HL-60/S4 (cell line): ENCODE measurements around the gene CYS1.
"Not testable (repeated sequence)": the region's sequence is repeated elsewhere in the genome, so short reads cannot be mapped to it uniquely, and the experiment has no call there.

Experiments used
- in situ Hi-C: fragments of 300-500 bp; cut with MboI; formaldehyde crosslinking; loops from 2 replicates; pipeline ENCODE4 v1.14.3; 2022; ENCODE audit warnings: low sequenced_read_pairs

Gene CYS1

DNA sequence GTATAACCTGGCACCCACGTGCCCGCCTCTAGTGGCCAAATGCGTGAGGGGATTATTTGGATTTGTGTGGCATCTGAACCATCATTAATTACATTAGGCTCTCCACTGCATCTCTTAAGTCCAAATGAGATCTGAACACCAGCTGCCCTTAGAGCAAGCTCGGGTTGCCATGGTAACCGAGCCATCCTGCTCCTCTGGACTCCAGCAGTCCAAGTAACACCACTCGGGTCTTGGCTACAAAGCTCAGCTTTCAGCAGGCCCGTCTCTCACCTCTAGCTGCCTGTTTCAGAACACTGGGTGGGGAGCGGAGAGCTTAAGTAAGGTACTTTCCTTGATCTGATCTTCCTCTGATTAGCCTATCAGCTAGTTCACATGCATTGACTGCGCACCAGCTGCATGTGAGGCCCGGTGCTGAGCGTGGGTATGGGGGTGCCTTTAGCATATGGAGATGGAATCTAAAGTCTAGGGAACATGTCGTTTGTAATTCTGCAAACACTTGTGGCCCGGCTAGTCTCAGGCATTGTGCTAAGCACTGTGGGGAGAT lies 14.1 kb upstream of the CYS1 start:
- in situ Hi-C loops: no loop called here

DNA sequence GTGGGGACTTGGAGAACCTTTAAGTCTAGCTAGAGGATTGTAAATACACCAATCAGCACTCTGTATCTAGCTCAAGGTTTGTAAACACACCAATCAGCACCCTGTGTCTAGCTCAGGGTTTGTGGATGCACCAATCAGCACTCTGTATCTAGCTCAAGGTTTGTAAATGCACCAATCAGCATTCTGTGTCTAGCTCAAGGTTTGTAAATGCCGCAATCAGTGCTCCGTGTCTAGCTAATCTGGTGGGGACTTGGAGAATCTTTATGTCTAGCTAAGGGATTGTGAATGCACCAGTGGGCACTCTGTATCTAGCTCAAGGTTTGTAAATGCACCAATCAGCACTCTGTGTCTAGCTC lies 11.7 kb upstream of the CYS1 start:
- in situ Hi-C loops: not testable (repeated sequence)

DNA sequence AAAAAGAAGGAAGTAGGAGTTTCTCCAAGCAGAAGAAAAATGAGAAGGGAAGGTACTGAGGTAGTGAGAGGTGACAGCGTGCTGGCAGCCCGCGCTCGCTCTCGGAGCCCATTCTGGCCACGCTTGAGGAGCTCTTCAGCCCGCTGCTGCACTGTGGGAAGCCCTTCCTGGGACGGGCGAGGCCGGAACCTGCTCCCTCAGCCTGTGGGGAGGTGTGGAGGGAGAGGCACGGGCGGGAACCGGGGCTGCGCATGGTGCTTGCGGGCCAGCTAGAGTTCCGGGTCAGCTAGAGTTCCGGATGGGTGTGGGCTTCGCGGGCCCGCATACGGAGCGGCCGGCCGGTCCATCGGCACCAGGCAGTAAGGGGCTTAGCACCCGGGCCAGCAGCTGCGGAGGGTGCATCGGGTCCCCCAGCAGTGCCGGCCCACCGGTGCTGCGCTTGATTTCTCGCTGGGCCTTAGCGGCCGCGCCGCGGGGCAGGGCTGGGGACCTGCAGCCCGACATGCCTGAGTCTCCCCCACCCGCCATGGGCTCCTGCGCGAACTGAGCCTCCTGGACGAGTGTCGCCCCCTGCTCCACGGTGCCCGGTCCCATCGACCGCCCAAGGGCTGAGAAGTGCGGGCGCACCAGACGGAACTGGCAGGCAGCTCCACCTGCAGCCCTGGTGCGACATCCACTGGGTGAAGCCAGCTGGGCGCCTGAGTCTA lies 11.1 kb upstream of the CYS1 start:
- in situ Hi-C loops: no loop called here

DNA sequence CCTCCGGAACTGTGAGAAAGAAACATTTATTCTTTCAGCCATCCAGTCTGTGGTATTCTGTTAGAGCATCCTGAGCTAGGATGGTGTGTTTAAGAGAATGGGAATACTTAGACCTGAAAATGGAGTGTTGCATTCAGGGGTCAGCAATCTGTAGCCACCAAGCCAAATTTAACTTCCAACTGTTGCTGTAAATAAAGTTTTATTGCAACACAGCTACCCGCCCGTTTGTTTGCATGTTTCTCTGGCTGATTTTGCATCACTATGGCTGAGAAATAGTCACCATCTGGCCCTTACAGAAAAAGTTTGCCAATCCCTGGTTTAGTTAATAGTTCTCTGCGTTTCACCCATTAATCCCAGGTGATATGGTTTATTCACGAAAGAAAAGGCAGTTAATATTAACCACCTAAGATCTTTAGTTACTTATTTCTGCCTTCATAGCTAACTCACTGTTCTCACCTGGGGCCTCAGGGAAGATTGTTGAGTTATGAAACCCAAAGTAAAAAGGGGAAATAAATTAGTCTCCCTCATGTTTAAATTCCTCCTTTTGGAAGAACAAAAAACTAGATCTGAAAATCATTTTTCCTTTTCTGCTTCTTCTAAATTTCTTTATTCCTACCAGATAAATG lies 9.5 kb upstream of the CYS1 start:
- in situ Hi-C loops: no loop called here

DNA sequence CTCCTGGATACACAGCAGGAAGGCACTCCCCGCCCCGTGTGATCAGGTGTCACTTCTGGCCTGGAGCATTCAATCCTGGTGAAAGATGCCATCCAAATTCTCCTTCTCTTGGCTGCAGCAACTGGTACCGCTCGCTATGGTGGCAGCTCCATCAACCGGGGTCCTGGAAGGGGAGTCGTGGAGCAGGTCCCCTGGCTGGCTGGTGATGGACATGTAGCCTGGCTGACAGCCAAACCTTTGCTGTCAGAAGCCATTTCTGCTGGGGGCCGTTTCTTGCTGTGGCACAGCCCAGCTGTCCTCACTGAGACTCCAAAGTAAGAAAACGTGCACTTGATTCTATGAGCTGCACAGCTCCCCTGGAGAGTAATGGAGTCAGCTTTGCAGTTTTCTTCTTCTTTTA lies 7.1 kb upstream of the CYS1 start:
- in situ Hi-C loops: no loop called here

DNA sequence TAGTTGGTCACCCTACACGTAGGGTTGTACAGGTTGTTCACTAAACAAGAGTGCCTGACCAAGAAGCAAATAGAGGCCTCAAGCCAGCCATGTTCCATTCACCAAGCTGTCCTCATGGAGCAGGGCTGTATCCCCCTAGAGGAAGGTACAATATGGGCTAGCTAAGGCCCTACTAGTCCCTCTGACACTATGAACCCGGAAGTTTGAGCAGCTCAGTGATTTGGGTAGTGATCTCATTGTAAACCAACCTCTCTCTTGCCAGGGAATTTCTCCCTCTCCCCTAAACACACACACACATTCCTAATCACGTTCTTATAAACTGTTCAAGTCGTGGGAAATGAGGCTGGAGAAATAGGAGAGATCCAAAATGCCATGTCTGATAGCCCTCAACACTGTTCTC lies 6.7 kb upstream of the CYS1 start:
- in situ Hi-C loops: no loop called here

DNA sequence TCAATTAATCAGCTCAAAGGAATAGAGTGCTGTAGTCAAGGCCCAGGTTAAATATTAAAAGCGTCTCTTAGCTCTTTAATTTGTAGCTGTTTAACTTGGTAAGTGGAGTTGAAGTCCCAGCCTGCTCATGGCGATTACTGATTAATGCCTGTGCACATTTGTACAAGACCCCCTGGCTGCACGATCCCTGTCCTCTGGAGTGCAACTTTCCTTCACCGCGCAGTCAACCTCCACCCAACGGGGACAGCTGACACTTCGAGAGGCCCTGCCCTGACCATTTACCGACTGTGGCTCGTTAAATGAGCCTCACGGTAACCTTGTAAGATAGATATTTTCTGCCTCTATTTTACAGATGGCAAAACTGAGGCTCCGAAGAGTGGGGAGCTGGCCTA lies 5.5 kb upstream of the CYS1 start:
- in situ Hi-C loops: no loop called here

DNA sequence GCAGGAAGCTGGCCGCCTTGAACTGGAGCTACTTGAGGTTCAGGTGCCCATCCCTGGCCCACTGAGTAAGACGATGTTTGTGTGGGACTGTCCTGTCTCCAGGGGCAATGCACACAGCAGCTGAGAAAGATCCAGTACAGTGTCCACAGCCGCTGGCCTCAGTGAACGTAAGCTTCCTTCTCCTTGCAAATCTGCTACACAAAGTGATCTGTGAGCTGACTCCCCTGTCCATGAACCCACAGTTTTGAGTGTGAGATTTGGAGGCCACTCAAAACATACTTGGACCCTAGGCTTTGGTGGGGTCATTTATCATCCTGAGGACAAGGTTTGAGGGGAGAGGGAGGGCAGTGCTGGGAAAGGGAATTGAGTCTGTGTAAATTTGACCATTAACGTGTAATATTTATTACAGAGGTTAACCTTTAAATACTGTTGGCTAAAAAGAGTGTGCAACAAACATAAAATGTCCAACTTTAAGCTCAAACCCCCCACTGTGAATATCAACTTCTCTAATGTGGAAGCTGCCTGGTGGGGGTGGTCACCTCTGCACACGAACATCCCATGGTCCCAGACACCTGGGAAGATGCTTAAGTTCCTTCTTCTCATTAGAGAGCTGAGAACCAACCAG lies 4.9 kb upstream of the CYS1 start:
- in situ Hi-C loops: no loop called here

DNA sequence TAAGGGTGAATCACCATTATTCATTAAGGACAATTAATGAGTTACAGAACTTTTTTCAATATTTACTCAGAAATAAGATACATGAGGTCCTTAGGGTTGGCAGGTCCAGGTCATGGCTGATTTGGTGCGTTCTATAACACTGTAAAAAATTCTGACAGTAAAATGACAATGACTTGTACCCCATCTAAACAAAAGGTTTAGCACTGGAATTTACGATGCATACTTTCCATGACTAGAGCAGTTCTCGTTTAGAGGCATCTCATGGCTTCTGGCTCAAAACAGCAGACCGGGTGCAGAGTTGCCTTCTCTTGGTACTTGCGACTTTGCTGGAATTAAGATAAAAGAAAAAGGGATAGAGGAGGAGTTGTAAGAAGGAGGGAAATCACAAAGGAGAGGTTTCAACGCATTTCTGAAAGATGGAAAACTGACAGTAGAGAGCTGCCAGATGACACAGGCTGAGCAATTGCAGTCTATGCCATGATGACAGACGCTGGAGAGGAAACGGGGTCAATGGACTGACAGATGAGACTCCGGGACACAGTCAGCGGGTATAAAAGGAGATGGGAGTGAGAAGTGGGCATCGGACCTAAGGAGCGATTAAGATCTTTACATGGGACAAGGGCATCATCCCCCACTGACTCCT lies 4.1 kb upstream of the CYS1 start:
- in situ Hi-C loops: no loop called here

DNA sequence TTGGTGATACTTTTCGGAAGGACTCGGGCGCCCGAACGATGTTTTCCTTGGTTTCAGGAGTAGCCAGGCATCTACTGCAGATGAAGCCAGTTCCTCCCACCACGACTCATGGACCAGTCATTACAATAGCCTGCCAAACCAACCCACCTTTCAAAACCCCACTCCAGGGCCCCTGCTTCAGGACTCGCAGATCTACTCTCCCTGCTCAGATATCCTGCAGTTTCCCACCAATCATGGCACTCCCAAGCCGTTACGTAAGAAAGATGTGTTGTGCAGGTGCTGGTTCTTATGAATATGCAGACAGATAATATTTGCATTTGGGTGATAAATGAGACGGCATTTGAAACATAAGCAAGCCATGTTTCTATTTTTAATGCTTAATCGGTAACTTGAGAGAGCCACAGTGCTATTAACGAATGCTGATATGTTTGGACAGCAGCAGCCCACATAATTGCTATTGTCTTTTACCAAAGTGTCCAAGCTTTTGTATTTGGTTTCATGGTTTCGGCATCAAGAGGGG lies 3.5 kb upstream of the CYS1 start:
- in situ Hi-C loops: no loop called here

DNA sequence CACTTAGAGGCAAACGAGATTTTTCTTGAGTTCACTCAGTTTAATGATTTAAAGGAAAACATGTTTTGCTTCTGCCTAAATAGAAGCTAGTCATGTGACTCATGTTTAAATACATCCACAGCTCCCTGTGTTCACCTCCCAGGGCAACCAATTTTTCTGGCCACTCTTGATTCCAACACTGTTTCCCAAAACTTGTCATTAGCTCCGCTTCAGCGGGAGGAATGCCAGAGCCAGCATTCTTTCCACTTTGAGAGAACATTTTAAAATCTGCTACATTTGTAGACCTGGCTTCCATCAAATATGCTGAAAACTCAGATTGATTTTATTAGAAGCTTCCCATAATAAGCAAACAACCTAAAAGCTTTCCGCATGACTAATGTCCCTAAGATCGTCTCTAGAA lies 2.8 kb upstream of the CYS1 start:
- in situ Hi-C loops: no loop called here

DNA sequence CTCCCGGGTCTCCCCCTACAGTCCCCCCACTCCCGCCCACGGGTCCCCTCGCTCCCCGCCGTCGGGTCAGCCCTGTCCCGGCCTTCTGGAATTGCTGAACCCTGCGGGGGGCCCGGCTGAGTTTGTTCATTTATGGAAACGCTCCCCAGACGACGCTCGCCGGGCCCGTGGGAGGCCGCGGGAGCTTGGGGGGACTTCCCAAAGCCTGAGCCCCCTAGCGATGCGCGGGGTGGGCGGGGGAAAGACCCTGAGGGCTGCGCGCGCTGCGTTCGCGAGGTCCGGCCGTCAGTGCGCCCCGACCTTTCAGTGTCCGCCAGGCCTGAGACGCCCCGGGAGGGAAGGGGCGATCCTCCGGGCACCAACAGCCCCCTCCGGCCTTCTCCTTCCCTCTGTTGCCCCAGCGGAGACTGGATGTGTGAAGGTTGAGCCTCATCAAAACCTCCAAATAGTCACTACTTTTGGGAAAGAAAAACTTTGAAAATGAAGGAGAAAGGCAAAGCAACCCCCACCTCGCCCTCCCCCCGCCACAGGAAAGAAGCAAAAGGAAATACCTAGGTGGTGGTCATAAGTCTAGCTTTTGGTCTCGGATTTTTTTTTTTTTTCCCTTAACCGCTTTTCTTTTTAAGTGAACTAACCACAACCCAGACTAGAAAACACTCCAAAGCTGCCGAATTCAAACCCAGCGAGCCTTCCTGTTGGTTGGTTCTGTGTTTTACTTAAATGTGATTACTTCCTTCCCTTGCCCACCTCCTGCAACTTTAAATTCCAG lies 509 bp upstream of the CYS1 start:
- in situ Hi-C loops: no loop called here

DNA sequence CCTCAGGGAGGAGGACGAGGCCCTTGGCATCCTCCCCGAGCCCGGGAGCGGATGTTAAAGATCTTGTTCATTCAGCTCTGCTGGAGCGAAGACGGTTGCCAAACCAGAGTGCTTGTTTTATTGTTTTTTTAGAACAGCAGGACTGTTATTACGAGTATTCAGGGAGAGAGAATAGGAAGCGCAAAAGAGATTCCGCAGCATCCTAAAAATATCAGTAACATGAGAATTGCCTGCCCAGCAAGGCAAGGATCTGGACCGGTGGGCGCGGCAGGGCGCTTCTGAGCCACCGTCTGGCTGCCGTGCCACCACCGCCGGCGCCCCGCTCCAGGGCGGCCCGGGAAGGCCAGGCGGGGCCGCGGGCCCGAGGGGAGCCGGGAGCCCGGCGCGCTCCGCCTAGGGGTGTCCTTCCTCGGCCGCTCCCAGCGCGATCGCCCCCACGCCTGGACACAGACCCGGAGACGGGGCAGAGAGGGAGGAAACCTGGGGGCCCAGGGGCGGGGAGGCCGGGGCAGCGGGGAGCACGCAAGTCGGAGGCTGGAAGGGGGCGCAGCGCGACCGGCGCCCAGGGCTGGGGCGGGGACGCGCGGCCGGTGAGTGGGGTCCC lies 843 bp downstream of the CYS1 start:
- in situ Hi-C loops: no loop called here

DNA sequence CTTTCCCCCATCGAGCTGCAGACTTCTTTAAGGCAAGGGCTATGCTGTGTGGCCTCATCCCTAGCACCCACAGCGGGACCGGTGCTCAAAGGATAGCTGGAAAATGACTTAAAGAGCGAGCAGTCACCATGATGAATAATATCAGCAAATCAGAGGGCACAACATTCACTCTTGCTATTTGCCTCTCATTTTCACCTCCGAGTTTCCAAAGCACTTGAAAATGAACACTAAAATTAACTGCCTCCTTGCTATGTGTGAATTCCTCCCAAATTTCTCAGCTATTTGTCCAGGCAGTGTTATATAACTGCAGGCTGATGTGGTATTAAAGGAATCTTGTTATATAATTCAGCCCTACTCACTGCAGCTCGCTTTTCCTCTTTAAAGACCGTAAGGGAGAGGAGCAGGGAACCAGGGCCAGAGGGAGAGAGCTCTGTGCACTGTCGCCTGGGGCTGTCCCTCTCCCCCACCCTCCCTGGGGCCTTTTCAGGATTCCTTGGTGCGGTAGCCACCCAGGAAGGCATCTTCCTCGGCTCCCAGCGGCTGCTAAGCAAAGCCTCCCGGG lies 1.4 kb downstream of the CYS1 start:
- in situ Hi-C loops: no loop called here

DNA sequence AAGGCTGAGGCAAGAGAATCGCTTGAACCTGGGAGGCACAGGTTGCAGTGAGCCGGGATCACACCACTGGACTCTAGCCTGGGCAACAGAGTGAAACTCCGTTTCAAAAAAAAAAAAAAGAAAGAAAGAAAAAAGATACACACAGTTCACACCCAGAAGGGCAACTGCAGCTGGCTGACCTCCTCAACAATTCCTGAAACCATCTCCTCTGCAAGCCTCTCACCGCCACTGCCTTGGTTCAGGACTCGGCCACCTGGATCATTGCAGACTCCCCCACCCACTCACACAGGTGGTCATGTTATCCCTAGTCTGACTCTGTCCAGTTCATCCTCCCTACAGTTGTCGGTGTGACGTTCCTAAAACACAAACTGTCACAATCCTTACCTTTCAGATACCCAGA lies 2.2 kb downstream of the CYS1 start:
- in situ Hi-C loops: no loop called here

DNA sequence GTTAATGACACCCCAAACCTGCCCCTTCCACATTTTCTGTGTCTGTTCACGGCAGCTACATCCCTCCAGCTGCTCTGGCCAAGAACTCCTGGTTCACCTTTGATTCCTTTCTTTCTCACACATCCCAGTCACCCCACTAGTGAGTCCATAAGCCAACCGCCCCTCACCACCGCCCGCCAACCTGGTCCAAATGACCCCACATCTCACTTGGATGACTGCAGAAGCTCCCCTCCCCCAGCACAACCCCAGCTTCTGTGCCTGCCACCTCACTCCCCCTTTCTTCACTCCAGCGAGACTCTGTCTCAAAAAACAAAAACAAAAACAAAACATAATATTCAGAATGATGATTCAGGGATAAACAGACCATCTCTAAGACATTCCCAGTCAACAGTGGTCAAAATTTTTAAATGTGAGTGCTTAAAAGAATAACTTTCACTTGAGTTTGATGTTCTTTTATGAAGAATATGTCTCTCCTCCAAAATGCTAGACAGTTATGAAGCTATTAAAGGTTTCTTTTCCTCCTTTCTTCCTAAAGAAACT lies 3.2 kb downstream of the CYS1 start:
- in situ Hi-C loops: no loop called here

DNA sequence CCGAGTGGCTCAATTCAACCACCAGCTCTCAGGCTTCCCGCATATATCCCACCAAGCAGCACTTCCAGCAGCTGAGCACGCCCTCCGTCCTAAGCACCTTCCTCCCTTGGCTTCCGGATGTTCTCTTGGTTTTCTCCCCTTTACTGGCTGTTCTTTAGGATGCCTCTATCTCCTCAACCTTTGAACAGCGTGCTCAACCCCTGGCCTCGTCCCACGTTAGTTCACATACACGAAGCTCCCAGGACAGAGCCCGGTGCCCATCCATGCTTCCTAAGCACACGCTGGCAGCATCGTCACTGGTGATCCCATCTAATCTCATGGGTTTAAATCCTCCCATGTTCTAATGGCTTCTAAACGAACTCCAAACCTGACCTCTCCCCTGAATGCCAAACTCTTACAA lies 3.7 kb downstream of the CYS1 start:
- in situ Hi-C loops: no loop called here

DNA sequence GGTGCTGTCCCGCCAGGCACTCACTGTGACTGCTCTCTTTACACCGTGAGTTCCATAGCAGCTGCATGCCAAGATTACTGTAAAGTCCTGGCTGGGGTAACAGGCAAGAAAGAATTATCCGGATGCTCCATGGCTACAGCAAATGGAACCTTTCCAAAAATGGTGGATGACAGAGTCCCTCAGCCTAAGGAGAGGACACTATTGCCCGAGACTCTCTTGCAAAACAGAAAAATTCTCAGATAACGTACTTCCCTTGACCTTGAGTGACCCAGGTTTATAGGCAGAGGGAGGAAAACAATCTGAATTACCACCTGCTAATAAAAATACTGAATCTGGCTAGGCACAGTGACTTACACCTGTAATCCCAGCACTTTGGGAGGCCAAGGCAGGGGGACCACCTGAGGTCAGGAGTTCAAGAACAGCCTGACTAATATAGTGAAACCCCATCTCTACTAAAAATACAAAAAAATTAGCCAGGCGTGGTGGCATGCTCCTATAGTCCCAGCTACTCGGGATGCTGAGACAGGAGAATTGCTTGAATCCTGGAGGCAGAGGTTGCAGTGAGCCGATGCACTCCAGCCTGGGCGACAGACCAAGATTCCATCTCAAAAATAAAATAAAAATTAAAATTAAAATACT lies 4.5 kb downstream of the CYS1 start:
- in situ Hi-C loops: no loop called here

DNA sequence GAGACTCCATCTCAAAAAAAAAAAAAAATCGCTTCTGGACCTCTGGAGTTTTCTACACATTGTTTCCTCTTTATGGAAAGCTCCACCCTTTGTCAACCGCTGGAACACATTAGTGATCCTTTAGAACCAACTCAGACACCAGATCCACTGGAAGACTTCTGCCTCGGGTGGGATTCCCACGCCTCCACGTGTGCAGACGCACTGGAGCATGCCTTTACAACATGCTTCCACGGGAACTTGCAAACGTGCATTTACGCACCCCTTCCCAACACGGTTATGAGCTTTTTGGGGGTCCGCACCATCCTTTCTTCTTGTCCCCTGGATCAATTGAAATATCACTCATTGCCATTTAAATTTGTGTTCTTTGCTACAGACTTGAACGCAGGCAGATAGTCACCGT lies 5.1 kb downstream of the CYS1 start:
- in situ Hi-C loops: no loop called here
